Activated naive CD8-positive, alpha-beta T cell treated with anti-CD3 and anti-CD28 coated beads, Interleukin-2, amount 10 ng/mL, durations not matched to agents 7 days and 5 days (primary cell): ENCODE data around the gene S100B. TPM values are rescaled to one million over a fixed set of nuclear protein-coding genes. Genes with fewer than 3 reads are reported as not detected.

Source experiments
- ATAC-seq: fragments of 150-1000 bp; cut with Tn5 transposase; one replicate; pipeline ENCODE4 v1.10.0; 2021; ENCODE audit warnings: low read depth, moderate library complexity
- POLR2A ChIA-PET: fragments of 350-600 bp; sonication (Branson Sonifier 250); formaldehyde crosslinking; loops from one replicate; lab custom pipeline; 2021; ENCODE audit warnings: antibody characterized with exemption; lab: Charles Lee
- DNase-seq: peaks from one replicate; pipeline ENCODE4 v3.0.0; 2021
- H3K27ac Mint-ChIP-seq: one replicate; pipeline ENCODE4 v1.8.0; 2022; ENCODE audit warnings: mild to moderate bottlenecking, mixed read lengths
- H3K27me3 Mint-ChIP-seq: one replicate; pipeline ENCODE4 v1.8.0; 2022; ENCODE audit warnings: mild to moderate bottlenecking, moderate library complexity, mixed read lengths
- H3K36me3 Mint-ChIP-seq: one replicate; pipeline ENCODE4 v1.8.0; 2021; ENCODE audit warnings: mild to moderate bottlenecking, mixed read lengths
- H3K4me1 Mint-ChIP-seq: one replicate; pipeline ENCODE4 v1.8.0; 2021; ENCODE audit warnings: mixed read lengths
- H3K4me3 Mint-ChIP-seq: one replicate; pipeline ENCODE4 v1.8.0; 2022; ENCODE audit warnings: mild to moderate bottlenecking, moderate library complexity, mixed read lengths
- H3K9me3 Mint-ChIP-seq: one replicate; pipeline ENCODE4 v1.8.0; 2021; ENCODE audit warnings: mixed read lengths
- total RNA-seq, 2 experiments: library from RNA; stranded (reverse); gene quantifications; one replicate each; pipeline ENCODE4 v1.2.3, GENCODE V29; 2021

S100B gene
- total RNA-seq, 2 experiments from 2014 or later, result 15.8 to 16.3 TPM

GRCh38 chr21:46607636-46608035, 2.8 kb upstream of the S100B start:
- Mint-ChIP-seq H3K27me3 (no peaks in the 10 kb centered on the region), H3K9me3 (peaks cover 2% of the 10 kb centered on the region), H3K4me3 (no peak overlapping the region), H3K27ac (no peak overlapping the region), H3K4me1 (peaks cover 32% of the 10 kb centered on the region), H3K36me3 (peaks cover 2% of the 10 kb centered on the region)
- DNase-seq (no peak), ATAC-seq (no peak)
- POLR2A ChIA-PET, result interaction anchor here (0.9 to 1.3 kb wide), 3 partner anchors 9 to 28 kb away, joined by 3 to 12 read pairs (median 8); partner anchors contain the start of gene PRMT2

DNA sequence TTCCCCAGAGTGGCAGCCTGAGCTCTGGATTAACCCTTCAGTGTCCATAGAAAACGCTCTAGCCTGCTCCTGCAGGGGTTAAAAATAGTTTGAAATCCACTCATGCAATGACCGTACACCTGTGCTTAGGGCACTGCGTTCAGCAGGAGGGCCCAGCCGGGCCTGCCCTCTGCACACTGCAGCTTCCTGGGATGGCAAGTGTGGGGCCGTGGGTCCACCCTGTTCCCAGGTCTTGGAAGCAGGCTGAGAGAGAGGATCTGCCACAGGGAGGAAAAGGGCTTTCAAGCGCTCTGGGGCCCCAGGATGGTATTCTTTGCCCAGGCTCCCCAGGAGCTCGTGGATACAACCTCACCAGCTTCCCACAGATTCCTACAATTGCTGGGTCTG, 1.5 kb upstream of the S100B start:
- Mint-ChIP-seq H3K27ac (peak overlapping the region; percentile 96), H3K4me3 (peak overlapping the region; percentile 76), H3K27me3 (no peaks in the 10 kb centered on the region), H3K4me1 (peaks cover 37% of the 10 kb centered on the region), H3K36me3 (peaks cover 2% of the 10 kb centered on the region), H3K9me3 (peaks cover 2% of the 10 kb centered on the region)
- DNase-seq (no peak), ATAC-seq (peak; percentile 40)
- POLR2A ChIA-PET, result interaction anchor here (0.5 to 3.0 kb wide), 11 partner anchors 9 to 283 kb away, joined by 3 to 59 read pairs (median 6); partner anchors contain the start of gene PRMT2

DNA sequence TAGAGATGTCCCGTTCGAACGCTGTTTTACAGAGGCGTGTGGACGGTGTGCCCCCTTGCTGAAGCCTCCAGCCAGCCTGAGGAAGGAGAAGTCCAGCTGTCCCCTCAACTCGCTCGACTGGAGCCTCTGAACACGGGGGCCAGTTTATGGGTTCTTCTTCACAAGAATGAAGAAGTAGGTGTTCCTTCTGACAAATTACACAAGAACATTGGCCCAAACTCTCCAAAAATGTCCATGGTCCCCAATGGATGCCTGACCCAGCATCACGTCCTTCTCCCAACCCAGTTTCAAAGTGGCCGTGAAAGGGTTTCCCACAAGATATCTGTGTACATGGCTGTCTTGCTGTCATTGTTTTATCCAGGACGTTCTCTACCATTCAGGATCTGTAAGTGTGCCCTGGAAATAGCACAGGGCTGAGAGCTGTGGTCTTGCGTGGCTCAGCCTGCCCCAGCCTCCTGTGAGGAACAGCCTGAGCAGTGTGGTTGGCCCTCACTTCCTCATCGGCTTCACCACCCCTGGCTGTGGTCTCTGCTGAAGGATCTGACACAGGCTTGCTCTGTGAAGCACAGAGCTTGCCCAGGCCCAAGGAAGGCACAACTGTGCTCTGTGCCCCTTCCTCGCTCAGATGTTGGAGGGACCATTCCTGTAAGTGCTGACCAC, 1.0 kb upstream of the S100B start:
- Mint-ChIP-seq H3K4me3 (peak overlapping the region; percentile 76), H3K27me3 (no peaks in the 10 kb centered on the region), H3K4me1 (peaks cover 37% of the 10 kb centered on the region), H3K36me3 (peaks cover 2% of the 10 kb centered on the region), H3K9me3 (peaks cover 2% of the 10 kb centered on the region), H3K27ac (peak overlapping the region; percentile 96)
- ATAC-seq (peak; percentile 95), DNase-seq (peak; percentile 75)
- POLR2A ChIA-PET, result interaction anchor here (0.6 to 3.0 kb wide), 13 partner anchors 8 to 181 kb away, joined by 3 to 59 read pairs (median 6); partner anchors contain the start of gene PRMT2

DNA sequence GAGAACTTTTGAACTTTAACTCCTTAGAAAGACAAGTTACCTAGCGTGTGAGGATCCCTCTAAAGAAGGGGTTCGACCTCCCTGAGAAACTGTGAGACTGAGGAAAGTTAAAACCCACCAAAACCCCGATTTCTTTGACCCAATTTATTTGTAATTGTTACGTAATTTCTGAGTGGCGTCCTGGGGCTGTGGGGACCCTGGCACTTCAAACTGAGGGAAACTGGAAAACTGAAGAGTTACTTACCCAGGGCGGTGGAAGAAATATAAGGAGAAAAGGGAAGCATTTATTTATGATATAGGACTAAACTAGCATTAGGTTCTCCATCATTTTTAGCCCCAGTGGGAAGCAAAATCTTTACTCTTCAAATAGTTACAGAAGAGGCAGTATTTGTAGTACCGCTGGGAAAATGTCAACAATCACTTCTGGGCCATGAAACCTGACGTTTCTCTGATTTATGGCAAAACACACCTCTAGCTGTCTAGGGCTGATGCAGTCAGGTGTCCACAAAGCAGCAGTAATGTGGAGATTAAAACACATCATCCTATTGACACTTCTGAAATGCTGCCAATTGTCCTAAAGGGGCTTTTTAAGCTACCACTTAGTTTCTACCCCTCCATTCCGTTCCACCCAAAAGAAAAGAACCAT, 430 bp downstream of the S100B start:
- no peak for ATAC-seq
- H3K27me3 Mint-ChIP-seq, result no peaks in the 10 kb centered on the region
- peak overlapping the region; percentile 96 for H3K27ac Mint-ChIP-seq
- H3K9me3 Mint-ChIP-seq, result no peaks in the 10 kb centered on the region
- peaks cover 2% of the 10 kb centered on the region for H3K36me3 Mint-ChIP-seq
- H3K4me3 Mint-ChIP-seq, result peak overlapping the region; percentile 84
- peaks cover 44% of the 10 kb centered on the region for H3K4me1 Mint-ChIP-seq
- DNase-seq, result no peak
- POLR2A ChIA-PET, result interaction anchor here (0.9 to 3.0 kb wide), 7 partner anchors 16 to 179 kb away, joined by 3 to 59 read pairs (median 6); partner anchors contain the start of genes DIP2A and PRMT2

DNA sequence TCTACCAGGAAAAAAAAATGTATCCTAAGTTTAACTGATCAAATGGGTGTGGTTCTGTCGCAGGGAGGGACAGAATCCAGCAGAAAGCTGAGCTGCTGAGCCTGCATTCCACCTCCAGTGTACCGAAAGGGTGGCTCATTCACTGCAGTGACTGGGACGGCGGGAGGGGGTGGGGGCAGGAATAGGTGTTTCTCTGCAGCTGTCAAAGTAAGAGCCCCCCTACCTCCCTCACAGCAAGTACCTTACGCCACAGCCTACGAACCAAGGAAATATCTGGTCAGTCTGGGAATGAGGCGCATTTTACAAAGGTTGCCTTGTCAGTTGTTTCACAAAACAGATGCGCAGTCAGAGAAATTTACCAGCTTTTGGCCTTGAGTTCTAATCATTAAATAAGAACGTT, 1.7 kb downstream of the S100B start:
- DNase-seq, result no peak
- no peak for ATAC-seq
- POLR2A ChIA-PET, result interaction anchor here (1.5 kb wide), 1 partner anchor 23 kb away, joined by 4 read pairs; no protein-coding TSS in a partner anchor
- Mint-ChIP-seq H3K4me1 (peaks cover 50% of the 10 kb centered on the region), H3K36me3 (peaks cover 2% of the 10 kb centered on the region), H3K4me3 (peak overlapping the region; percentile 49), H3K9me3 (no peaks in the 10 kb centered on the region), H3K27ac (no peak overlapping the region), H3K27me3 (no peaks in the 10 kb centered on the region)

DNA sequence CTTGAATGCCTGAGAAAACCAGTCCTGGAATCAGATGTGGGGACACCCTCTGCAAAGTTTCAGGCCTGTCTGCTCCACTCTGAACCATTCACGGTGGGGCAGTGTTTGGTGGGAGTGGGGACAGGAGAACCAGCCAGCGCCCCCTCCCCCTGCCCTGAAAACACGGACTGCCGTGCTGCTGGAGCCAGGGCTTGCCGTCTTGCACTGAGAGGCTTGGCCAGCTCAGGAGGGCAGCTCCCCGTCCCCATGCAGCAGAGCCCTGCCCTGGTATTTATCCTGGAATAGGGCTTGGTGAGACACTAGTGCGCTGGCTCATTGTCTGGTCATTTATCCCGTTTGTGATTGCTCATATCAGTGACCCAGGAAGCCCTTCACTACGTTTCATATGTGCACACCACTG, 3.9 kb downstream of the S100B start:
- ATAC-seq (no peak), DNase-seq (no peak)
- no peak overlapping the region for H3K4me3 Mint-ChIP-seq
- H3K27me3 Mint-ChIP-seq, result no peaks in the 10 kb centered on the region
- H3K9me3 Mint-ChIP-seq, result no peaks in the 10 kb centered on the region
- H3K4me1 Mint-ChIP-seq, result peaks cover 33% of the 10 kb centered on the region
- POLR2A ChIA-PET, result interaction anchor here (1.1 kb wide), 2 partner anchors 32 to 42 kb away, joined by 3 read pairs; no protein-coding TSS in a partner anchor
- H3K36me3 Mint-ChIP-seq, result peaks cover 2% of the 10 kb centered on the region
- H3K27ac Mint-ChIP-seq, result no peak overlapping the region

- Mint-ChIP-seq H3K27ac (no peak overlapping the region), H3K27me3 (no peaks in the 10 kb centered on the region), H3K4me1 (peaks cover 27% of the 10 kb centered on the region), H3K4me3 (no peak overlapping the region), H3K36me3 (peaks cover 2% of the 10 kb centered on the region), H3K9me3 (no peaks in the 10 kb centered on the region)
- POLR2A ChIA-PET, result interaction anchor here (1.1 kb wide), 2 partner anchors 33 to 41 kb away, joined by 3 read pairs; no protein-coding TSS in a partner anchor
- no peak for ATAC-seq
- DNase-seq, result no peak
These were observed 4.6 kb downstream of the S100B start for GRCh38 chr21:46600305-46600704.

DNA sequence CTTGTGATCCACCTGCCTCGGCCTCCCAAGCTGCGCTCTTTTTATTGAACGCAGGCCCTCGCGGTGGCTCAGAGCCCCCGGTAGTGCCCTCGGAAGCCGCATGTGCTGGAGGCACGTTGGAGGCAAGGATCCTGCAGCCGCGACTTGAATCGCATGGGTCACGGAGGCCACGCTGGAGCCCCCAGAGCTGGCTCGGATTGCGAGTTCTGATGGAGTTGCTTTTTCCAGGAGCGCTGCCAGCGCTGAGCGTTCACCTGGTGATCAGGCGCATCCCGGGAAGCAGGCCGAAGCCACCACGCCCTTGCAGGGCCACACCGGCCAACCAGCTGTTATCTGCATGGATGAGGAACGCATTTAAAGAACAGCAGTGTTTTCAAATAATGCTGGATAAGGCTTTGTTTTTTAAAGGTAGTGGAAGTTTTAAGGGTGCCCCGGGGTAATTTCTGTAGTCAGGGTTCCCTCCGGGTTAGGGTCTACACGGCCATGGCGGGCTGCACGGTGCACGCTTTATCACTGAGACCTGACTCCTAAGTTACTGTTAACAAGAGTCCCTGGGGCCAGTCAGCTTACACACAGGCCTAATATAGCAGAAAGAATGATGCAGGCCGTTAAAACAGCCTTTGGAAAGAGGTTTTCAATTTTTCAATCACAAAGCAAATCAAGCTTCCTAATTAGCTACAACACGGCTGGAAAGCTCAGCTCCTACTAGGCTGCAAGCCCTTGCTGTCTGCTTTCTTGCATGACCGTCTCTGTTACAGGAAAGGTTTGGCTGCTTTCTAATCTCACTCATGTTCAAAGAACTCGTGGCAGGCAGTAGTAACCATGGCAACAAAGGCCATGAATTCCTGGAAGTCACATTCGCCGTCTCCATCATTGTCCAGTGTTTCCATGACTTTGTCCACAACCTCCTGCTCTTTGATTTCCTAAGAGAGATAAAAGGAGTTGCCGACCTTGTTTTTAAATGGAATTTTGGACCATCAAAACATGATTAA, 6.0 kb downstream of the S100B start:
- H3K27ac Mint-ChIP-seq, result peak overlapping the region; percentile 29

DNA sequence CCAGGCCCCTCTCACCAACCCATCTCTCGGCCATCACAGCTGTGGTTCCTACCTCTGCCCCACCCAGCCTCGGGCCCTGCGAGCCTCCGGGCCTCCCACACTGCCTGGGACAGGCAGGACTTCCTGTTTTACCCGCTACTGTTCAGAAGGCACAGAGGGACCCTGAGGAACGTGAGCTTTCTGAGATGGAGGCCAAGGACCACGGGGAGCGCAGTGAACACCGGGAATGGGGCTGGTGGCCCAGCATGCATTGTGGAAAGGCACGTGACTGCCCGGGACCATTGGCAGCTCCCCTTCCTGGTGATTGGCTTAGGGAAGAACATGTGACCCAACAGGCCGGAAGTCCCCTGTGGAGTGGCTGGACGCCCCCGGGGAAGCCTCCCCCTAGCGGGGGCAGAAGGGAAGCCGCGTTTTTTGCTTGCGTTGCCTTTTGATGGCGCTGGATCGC, 7.0 kb downstream of the S100B start:
- ATAC-seq, result no peak
- no peak for DNase-seq
- Mint-ChIP-seq H3K4me3 (no peak overlapping the region), H3K27me3 (no peaks in the 10 kb centered on the region), H3K9me3 (peaks cover 7% of the 10 kb centered on the region), H3K4me1 (peaks cover 20% of the 10 kb centered on the region), H3K36me3 (peaks cover 8% of the 10 kb centered on the region), H3K27ac (peak overlapping the region; percentile 48)
- POLR2A ChIA-PET, result interaction anchor here (1.5 to 1.9 kb wide), 2 partner anchors 8 to 37 kb away, joined by 3 to 8 read pairs; partner anchors contain the start of genes PRMT2 and S100B

More for the DNA sequence above, 6.0 kb downstream of the S100B start:
- POLR2A ChIA-PET, result interaction anchor here (0.6 to 1.9 kb wide), 6 partner anchors 7 to 173 kb away, joined by 3 to 8 read pairs (median 3); partner anchors contain the start of genes PRMT2 and S100B
- Mint-ChIP-seq H3K4me3 (no peak overlapping the region), H3K9me3 (peaks cover 2% of the 10 kb centered on the region), H3K27me3 (no peaks in the 10 kb centered on the region), H3K4me1 (peaks cover 20% of the 10 kb centered on the region), H3K36me3 (peaks cover 1% of the 10 kb centered on the region)
- DNase-seq (no peak), ATAC-seq (peak; percentile 43)

GRCh38 chr21:46597031-46597430, 7.9 kb downstream of the S100B start:
- ATAC-seq, result no peak
- Mint-ChIP-seq H3K27me3 (no peaks in the 10 kb centered on the region), H3K9me3 (peaks cover 12% of the 10 kb centered on the region), H3K36me3 (peaks cover 9% of the 10 kb centered on the region), H3K27ac (no peak overlapping the region), H3K4me1 (peaks cover 12% of the 10 kb centered on the region), H3K4me3 (no peak overlapping the region)
- no peak for DNase-seq
- POLR2A ChIA-PET, result interaction anchor here (1.9 kb wide), 1 partner anchor 9 kb away, joined by 8 read pairs; the partner anchor contains the start of gene S100B

GRCh38 chr21:46596201-46596600, 8.7 kb downstream of the S100B start:
- POLR2A ChIA-PET, result no interaction called here
- Mint-ChIP-seq H3K4me3 (no peak overlapping the region), H3K9me3 (peaks cover 17% of the 10 kb centered on the region), H3K4me1 (peaks cover 12% of the 10 kb centered on the region), H3K27me3 (no peaks in the 10 kb centered on the region), H3K27ac (no peak overlapping the region), H3K36me3 (peaks cover 9% of the 10 kb centered on the region)
- ATAC-seq, result no peak
- DNase-seq, result no peak

GRCh38 chr21:46594276-46594675, 10.6 kb downstream of the S100B start:
- Mint-ChIP-seq H3K27me3 (no peaks in the 10 kb centered on the region), H3K4me3 (no peak overlapping the region), H3K4me1 (peaks cover 4% of the 10 kb centered on the region), H3K27ac (no peak overlapping the region), H3K9me3 (peaks cover 29% of the 10 kb centered on the region), H3K36me3 (peaks cover 15% of the 10 kb centered on the region)
- POLR2A ChIA-PET, result interaction anchor here (0.9 to 1.7 kb wide), 2 partner anchors 27 to 34 kb away, joined by 3 to 4 read pairs; no protein-coding TSS in a partner anchor
- ATAC-seq, result no peak
- DNase-seq, result no peak
